Amygdala (tissue), 56 donors: ENCODE results near the gene NCOA4.
"Not testable (repeated sequence)": the region's sequence is repeated elsewhere in the genome, so short reads cannot be mapped to it uniquely, and the experiment has no call there.

Source experiments
- DNase-seq, 56 donors: peaks; one replicate each; lab custom pipeline; 2025; lab: John Stamatoyannopoulos, UW

NCOA4 gene

DNA sequence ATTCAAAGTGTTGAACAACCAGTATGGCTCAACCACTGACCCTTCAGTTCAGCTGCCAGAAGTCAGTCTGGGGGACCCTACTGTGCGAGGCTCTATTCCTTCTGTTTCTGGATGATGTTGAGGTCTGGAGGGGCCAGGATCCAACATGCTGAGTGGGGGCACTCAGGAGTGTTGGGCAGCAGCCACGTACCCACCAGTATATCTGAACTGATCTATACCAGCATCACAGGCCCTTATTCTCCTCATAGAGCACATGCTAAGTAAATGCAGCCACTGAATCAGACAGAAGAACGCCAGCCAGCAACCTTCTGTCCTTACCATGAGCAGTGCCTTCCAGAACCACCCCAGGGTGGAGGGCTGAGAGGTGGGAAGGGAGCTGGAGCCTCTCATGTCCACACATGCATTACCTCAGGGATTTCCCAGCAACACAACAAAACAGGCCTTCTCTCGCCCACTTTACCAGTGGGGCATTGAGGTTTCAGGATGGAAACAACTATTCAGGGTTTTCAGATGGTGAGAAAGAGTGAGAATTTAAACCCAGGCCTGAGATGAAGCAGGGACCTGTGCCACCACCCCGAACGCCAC lies 22.5 kb upstream of the NCOA4 start:
- DNase-seq = no peak

DNA sequence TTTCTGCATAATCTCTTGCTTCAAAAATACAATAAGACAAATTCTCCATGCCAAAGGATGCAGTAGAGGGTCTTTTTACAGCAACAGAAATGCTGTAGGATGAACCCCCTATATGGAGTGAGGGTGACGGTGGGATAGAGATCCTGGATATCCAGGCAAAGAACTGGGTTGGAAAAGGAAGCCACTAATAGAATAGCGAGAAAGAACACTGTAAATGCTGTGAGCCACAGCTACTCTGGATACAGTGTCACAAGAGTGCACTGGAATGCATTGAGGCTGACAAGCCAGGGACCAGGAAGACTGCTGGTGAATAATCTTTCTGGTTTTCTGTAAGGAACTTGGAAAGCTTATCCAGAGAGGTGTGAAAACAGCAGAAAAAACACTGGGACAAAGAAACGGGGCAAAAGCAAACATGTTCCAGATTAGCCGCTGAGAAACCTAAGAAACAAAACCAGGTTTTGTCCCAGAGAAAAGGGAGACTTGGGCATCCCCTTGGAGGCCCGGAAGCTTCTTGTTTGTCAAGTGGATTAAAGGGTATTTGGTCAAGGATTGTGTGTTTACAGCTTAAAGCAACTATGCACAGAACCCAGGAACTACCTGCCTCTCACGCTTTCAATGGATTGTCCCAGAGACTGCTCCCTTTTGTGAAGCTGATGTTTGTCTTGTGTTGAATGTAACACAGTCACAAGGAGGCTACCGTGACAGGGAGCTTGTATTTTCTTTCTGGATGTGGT lies 21.8 kb upstream of the NCOA4 start:
- no peak for DNase-seq

DNA sequence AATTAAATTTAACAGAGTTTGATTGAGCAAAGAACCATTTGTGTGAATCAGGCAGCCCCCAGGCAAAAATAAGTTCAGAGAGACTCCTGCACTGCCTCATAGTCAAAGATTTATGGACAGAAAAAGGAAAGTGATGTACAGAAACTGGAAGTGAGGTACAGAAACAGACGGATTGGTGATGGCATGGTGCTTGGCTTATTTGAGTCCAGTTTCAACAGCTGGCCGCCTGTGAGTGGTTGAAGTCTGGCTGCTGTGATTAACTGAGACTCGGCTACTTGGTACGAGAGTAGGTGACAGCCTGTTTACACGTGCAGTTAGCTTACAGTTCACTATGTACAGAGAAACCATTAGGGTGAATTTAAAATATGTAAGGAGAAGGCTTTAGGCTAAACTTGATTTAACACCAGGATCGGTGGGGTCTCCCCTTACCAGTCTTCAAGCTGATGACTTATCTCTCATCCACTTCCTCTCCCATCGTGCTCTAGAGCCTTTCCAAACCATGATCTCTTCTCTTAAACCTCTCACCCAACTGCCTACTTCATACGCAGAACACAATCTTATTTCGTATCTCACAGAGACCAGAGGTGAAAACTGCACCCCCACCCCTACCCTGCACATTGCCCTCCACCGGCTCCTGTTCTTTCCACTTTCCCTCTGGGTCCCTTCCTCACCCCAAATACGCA lies 20.7 kb upstream of the NCOA4 start:
- no peak for DNase-seq

GRCh38 chr10:46049497-46049831 lies 19.0 kb upstream of the NCOA4 start:
- not testable (repeated sequence) for DNase-seq

- DNase-seq = no peak
Measured at GRCh38 chr10:46048152-46048551, 17.7 kb upstream of the NCOA4 start.

GRCh38 chr10:46046261-46046660 lies 15.8 kb upstream of the NCOA4 start, which contains the start of gene MSMB:
TSS of gene MSMB (minus strand) at chr10:46046269. CDS start at chr10:46046237, 32 bp downstream.
- DNase-seq = no peak

GRCh38 chr10:46042527-46042926 lies 12.1 kb upstream of the NCOA4 start:
- no peak for DNase-seq

- no peak for DNase-seq
Measured at GRCh38 chr10:46040004-46040403, 9.6 kb upstream of the NCOA4 start.

DNA sequence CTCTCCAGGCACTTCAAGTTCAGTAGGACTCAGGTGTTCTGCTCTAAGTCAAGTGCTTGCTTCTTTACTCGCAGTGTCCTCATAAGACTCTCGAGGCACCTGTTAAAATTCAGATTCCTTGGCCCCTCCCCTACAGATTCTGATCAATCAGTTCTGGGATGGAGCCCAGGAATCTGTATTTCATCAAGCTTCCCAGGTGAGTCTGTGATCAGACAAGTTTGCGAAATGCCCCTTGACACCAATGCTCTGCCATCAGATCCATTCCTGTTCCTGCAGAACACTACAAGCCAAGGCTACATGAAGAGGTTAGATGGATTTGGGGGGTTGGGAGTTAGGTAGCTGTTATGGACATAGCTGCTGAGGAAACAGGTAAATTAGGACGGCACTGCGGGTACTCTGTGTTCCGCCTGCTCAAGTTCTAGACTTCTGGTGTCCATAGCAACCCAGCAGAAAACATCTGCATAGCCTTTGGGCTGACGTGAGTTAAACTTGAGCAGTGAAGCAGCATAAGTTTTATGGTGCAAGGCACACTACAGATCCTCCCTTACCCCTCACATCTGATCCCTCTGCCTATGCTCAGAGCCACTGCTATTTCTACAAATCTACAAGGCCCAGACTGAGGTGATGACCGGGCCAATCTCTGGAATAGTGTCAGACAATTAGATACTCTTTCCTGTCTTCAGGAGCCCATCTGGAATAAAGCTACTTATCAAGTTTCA lies 6.8 kb upstream of the NCOA4 start:
- no peak for DNase-seq

- no peak for DNase-seq
Measured at GRCh38 chr10:46035923-46036849, 5.8 kb upstream of the NCOA4 start.

GRCh38 chr10:46033602-46034011 lies 3.2 kb upstream of the NCOA4 start:
- DNase-seq = no peak

DNA sequence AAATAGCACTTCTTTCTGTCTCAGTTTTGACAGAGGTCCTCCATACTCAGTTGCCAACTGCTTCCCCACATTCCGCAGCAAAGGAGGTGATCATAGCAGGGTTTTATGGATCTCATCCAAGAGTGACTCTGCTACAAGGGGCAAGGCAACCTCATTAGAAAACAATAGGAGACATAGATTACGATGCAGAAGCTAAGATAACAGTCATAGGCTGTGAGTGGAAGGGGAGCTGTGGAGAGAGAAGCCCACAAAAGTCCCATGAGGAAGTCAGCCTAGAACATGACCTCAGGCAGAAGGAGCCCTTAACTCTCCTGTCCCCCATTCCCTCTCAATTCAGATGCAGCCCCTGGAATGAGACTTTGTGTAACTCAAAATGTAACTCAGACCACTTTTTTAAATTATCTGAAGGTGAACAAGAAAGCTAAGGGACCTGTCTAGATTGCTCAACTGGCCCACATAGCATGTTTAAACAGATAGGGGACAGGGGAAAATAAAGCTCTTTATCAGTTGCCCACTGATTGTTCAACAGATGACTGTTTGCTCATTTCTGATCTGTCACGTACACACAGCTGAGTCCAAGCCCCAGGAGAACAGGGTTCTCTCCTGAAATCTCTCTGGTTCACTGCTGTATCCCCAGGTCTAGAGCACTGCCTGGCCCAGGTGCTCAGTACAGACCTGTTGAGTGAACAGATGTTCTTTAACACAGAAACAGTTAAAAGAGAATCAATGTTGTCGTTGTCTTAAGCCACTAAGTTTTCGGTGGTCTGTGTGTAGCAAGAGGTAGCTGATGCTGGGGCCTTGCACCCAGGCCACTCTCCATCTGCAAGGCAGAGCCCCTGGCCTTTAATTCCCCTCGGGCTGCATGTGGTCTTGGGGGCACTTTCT lies 1.5 kb upstream of the NCOA4 start:
- no peak for DNase-seq

- DNase-seq = no peak
Measured at GRCh38 chr10:46029461-46030030, 877 bp downstream of the NCOA4 start.

DNA sequence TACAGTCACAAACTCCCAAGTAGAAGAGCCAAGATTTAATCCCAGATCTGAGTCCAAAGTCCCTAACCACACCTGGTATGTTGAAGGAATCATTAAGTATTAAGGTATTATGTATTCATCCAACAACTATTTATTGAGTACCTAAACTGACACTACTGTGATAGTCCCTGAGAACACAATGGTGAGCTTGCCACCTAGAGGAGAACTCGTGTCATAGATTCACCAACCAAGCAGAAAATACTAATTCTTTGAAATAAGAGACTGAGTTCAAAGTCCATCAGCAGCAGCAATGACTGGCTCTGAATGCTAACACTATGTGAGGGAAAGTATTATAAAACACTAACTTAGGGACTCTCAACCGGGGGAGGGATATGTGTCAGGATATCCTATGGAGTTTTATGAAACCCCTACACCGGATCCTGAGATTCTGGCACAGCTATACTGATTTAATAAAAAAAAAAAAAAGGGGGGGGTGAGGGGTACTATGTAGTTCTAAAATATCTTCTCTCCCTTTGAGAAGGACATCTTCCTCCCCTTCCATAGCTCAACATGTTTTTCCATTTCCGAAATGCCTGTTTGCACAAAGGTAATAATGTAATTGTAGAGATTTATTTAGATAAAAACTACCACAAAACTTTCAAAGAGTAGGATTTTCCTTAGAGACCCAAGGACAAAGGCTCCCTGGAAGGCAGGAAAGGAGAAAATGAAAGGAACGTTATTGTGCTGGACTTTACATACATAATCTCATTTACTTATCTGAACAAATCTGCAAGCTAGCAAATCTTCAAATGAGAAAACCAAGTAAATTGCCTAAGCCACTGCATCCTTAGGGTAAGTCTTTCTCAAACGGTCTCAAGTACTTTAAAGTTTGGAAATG lies 1.6 kb downstream of the NCOA4 start:
- peak in 1 of 56 donors; percentile 7 for DNase-seq

- DNase-seq = no peak
Measured at GRCh38 chr10:46026106-46026505, 4.3 kb downstream of the NCOA4 start.

DNA sequence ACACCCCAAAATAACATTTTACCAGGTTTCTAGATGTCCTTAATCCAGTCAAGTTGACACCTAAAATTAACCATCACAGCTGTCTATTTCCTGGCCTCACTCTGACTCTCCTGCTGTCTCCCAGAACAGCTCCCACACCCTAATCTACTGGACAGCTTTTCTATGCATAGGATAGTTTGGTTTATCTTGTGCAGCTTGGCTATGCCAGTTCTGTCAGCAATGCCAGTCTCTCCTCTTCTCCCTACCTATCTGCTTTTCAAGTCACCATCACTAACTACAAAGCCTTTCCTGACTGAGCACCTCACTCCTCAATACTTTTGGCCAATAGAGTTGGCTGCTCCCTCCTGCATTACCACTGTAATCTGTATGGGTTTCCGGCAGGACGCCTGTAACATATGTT lies 5.0 kb downstream of the NCOA4 start:
- DNase-seq = no peak

DNA sequence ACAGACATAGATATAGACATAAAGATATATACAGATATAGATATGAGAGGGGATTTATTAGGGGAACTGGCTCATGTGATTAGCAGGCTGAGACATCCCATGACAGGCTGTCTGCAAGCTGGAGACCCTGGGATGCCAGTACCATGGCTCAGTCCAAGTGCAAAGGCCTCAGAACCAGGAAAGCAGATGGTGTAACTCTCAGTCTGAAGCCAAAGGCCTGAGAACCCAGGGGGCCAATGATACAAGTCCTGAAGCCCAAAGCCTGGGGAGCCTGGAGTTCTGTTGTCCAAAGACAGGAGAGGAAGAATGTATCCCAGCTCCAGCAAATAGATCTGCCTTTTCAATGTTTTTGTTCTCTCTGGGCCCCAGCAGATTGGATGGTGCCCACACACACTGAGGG lies 5.5 kb downstream of the NCOA4 start:
- DNase-seq = no peak
